Left lung (tissue), 10 donors: ENCODE results near the gene FRMD4B. TPM values are rescaled to one million over a fixed set of nuclear protein-coding genes. Genes with fewer than 3 reads are reported as not detected.
A peak's percentile ranks its signal among the peaks of the same experiment; 100 is the strongest.

Experiments used
- ATAC-seq: fragments of 200-7000 bp; cut with Tn5 transposase; one replicate; pipeline ENCODE4 v1.9.1; 2020; ENCODE audit warnings: moderate library complexity
- DNase-seq, 4 donors: peaks; one replicate each; pipeline ENCODE4 v3.0.0-alpha.2; 2013 to 2020
- H3K27ac ChIP-seq, 2 donors: fragments of 200-600 bp; sonication (generic) in 1 of 2; one replicate each; pipeline versions ENCODE4 v1.5.0 to v1.8.0; 2020 to 2021
- H3K27me3 ChIP-seq, 2 donors: fragments of 200-600 bp; sonication (generic) in 1 of 2; one replicate each; pipeline versions ENCODE4 v1.5.0 to v1.8.0; 2020 to 2021
- H3K36me3 ChIP-seq, 2 donors: fragments of 200-600 bp; sonication (generic) in 1 of 2; one replicate each; pipeline versions ENCODE4 v1.5.0 to v1.8.0; 2020 to 2021
- H3K4me1 ChIP-seq, 2 donors: fragments of 200-600 bp; one replicate each; pipeline ENCODE4 v1.8.0; 2021
- H3K4me3 ChIP-seq, 2 donors: fragments of 200-600 bp; sonication (generic) in 1 of 2; one replicate each; pipeline versions ENCODE4 v1.5.0 to v1.8.0; 2020 to 2021; ENCODE audit warnings: mild to moderate bottlenecking in 1 of 2
- H3K9me3 ChIP-seq, 2 donors: fragments of 200-600 bp; sonication (generic) in 1 of 2; one replicate each; pipeline versions ENCODE4 v1.5.0 to v1.8.0; 2020 to 2021
- CTCF ChIP-seq, 2 donors: fragments of 200-600 bp; sonication (generic) in 1 of 2; IDR thresholded peaks; one replicate each; pipeline versions ENCODE4 v1.5.0 to v1.8.0; 2021; ENCODE audit warnings: antibody characterized with exemption in 2 of 2
- intact Hi-C, 2 donors: fragments of 100-400 bp; cut with DNase I; formaldehyde crosslinking; loops; one replicate each; pipeline versions ENCODE4 v1.11.2 to v1.14.2; 2022
- polyA plus RNA-seq, 6 donors: library from polyadenylated mRNA; unstranded; fragments of 120-200 nt; gene quantifications; one replicate each; pipeline ENCODE4 v1.2.1, GENCODE V29; 2013; ENCODE audit not compliant: insufficient read length in 6 of 6
- total RNA-seq, 2 donors: library from RNA; stranded (reverse); fragmentation: NEBNext Ultra II Directional; extraction: Animal tissue kit (Norgen Biotek cat#: 25700); gene quantifications; one replicate each; pipeline ENCODE4 v1.2.1, GENCODE V29; 2021
- donor health status: DM: no; HTN: yes; CAD: no.
- donor health status: DM: no; HTN: no; CAD: no.

FRMD4B gene
- total and polyA plus RNA-seq, 8 donors = 49.0 to 78.7 (median 71.1) TPM

GRCh38 chr3:69408542-69408941 is 22.7 kb upstream of the FRMD4B start:
- no peaks in the 10 kb centered on the region for H3K27me3 ChIP-seq
- no peaks in the 10 kb centered on the region for H3K36me3 ChIP-seq
- no peak for TF ChIP-seq CTCF (IDR thresholded peaks at IDR 0.05)
- intact Hi-C loops = no loop called here
- no peak overlapping the region for H3K4me3 ChIP-seq
- peaks cover 0 to 6% of the 10 kb centered on the region in 2 donors for H3K9me3 ChIP-seq
- no peak for ATAC-seq
- H3K4me1 ChIP-seq = peaks cover 10 to 30% of the 10 kb centered on the region in 2 donors
- peak overlapping the region in 1 of 2 donors; percentile 71 for H3K27ac ChIP-seq
- no peak for DNase-seq

- H3K4me1 ChIP-seq = peaks cover 10 to 30% of the 10 kb centered on the region in 2 donors
- H3K9me3 ChIP-seq = peaks cover 0 to 6% of the 10 kb centered on the region in 2 donors
- intact Hi-C loops = no loop called here
- H3K27me3 ChIP-seq = no peaks in the 10 kb centered on the region
- no peak for ATAC-seq
- no peak overlapping the region for H3K27ac ChIP-seq
- no peak for TF ChIP-seq CTCF (IDR thresholded peaks at IDR 0.05)
- DNase-seq = no peak
- no peak overlapping the region for H3K4me3 ChIP-seq
- H3K36me3 ChIP-seq = no peaks in the 10 kb centered on the region
Measured at GRCh38 chr3:69407908-69408307, 22.0 kb upstream of the FRMD4B start.

GRCh38 chr3:69406163-69406562 is 20.3 kb upstream of the FRMD4B start:
- peaks cover 10 to 30% of the 10 kb centered on the region in 2 donors for H3K4me1 ChIP-seq
- H3K4me3 ChIP-seq = no peak overlapping the region
- ATAC-seq = no peak
- H3K36me3 ChIP-seq = no peaks in the 10 kb centered on the region
- peaks cover 0 to 6% of the 10 kb centered on the region in 2 donors for H3K9me3 ChIP-seq
- no peak for TF ChIP-seq CTCF (IDR thresholded peaks at IDR 0.05)
- intact Hi-C loops = no loop called here
- H3K27me3 ChIP-seq = no peaks in the 10 kb centered on the region
- peak in 2 of 4 donors; percentile 63 to 68 for DNase-seq
- no peak overlapping the region for H3K27ac ChIP-seq

DNA sequence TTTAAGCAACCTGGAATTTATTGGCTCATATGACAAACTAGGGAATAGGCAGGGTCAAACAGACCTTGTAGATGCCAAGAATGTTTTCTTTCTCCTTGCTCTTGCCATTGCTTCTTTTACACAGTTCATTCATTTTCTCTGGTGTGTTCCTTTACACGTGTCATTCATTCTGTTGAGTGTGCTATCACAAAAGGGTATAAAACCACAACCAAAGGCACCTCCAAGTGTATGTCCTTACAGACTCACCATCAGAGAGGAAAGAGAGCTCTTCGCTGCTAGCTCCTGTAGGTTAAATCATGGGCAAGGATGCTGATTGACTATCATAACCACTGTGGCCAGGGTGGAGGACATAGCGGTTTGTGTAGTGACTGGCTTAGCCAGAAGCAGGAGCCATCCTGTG is 19.2 kb upstream of the FRMD4B start:
- Histone ChIP-seq H3K36me3 (no peaks in the 10 kb centered on the region), H3K9me3 (peaks cover 0 to 6% of the 10 kb centered on the region in 2 donors), H3K27me3 (no peaks in the 10 kb centered on the region), H3K4me3 (no peak overlapping the region), H3K4me1 (peaks cover 10 to 25% of the 10 kb centered on the region in 2 donors), H3K27ac (no peak overlapping the region)
- DNase-seq (no peak), ATAC-seq (no peak)
- no peak for TF ChIP-seq CTCF (IDR thresholded peaks at IDR 0.05)
- intact Hi-C loops = no loop called here

- Histone ChIP-seq H3K4me1 (peaks cover 0 to 9% of the 10 kb centered on the region in 2 donors), H3K27ac (peak overlapping the region; percentile 42 to 60), H3K9me3 (peaks cover 0 to 6% of the 10 kb centered on the region in 2 donors), H3K4me3 (no peak overlapping the region), H3K27me3 (no peaks in the 10 kb centered on the region), H3K36me3 (no peaks in the 10 kb centered on the region)
- DNase-seq (peak in 1 of 4 donors; percentile 79), ATAC-seq (peak; percentile 68)
- no peak for TF ChIP-seq CTCF (IDR thresholded peaks at IDR 0.05)
- intact Hi-C loops = no loop called here
Measured at GRCh38 chr3:69403454-69403853, 17.6 kb upstream of the FRMD4B start.
